Activated B cell treated with CpG ODN at 0.5 μM for 24 hours (primary cell): ENCODE measurements around the gene OPA1. TPM values are rescaled to one million over a fixed set of nuclear protein-coding genes. Genes with fewer than 3 reads are reported as not detected.

Experiments
- ATAC-seq: fragments of 200-7000 bp; cut with Tn5 transposase; one replicate; pipeline ENCODE4 v1.10.0; 2021; ENCODE audit warnings: low read depth, mild to moderate bottlenecking, moderate library complexity
- CTCF ChIA-PET: fragments of 350-600 bp; sonication (Branson Sonifier 250); formaldehyde crosslinking; loops from one replicate; lab custom pipeline; 2021; ENCODE audit warnings: antibody characterized with exemption; lab: Charles Lee
- POLR2A ChIA-PET: fragments of 350-600 bp; sonication (Branson Sonifier 250); formaldehyde crosslinking; loops from one replicate; lab custom pipeline; 2021; ENCODE audit warnings: antibody characterized with exemption; lab: Charles Lee
- DNase-seq: peaks from one replicate; pipeline ENCODE4 v3.0.0; 2022
- H3K27ac Mint-ChIP-seq: one replicate; pipeline ENCODE4 v1.8.0; 2020; ENCODE audit warnings: mixed read lengths
- H3K27me3 Mint-ChIP-seq: one replicate; pipeline ENCODE4 v1.8.0; 2021; ENCODE audit warnings: mixed read lengths
- H3K36me3 Mint-ChIP-seq: one replicate; pipeline ENCODE4 v1.8.0; 2021; ENCODE audit warnings: low read depth, mixed read lengths
- H3K4me1 Mint-ChIP-seq: one replicate; pipeline ENCODE4 v1.8.0; 2021; ENCODE audit warnings: mixed read lengths
- H3K4me3 Mint-ChIP-seq: one replicate; pipeline ENCODE4 v1.8.0; 2020; ENCODE audit warnings: mild to moderate bottlenecking, mixed read lengths
- H3K9me3 Mint-ChIP-seq: one replicate; pipeline ENCODE4 v1.8.0; 2020; ENCODE audit warnings: mixed read lengths
- CTCF ChIP-seq: fragments of 200-600 bp; IDR thresholded peaks from one replicate; pipeline ENCODE4 v1.8.0; 2022; ENCODE audit warnings: antibody characterized with exemption, mild to moderate bottlenecking
- intact Hi-C: fragments of 100-400 bp; cut with micrococcal nuclease; formaldehyde crosslinking; loops from one replicate; pipeline ENCODE4 v1.15.1; 2024
- total RNA-seq: library from RNA; stranded (reverse); gene quantifications from 2 replicates; pipeline ENCODE4 v1.2.3, GENCODE V29; 2022

OPA1 gene
- total RNA-seq, 1 donor from 2014 or later = 80.6 TPM

- no peak for ATAC-seq
- TF ChIP-seq CTCF = no peak
- H3K4me3 Mint-ChIP-seq = no peak overlapping the region
- H3K9me3 Mint-ChIP-seq = no peaks in the 10 kb centered on the region
- no peaks in the 10 kb centered on the region for H3K4me1 Mint-ChIP-seq
- DNase-seq = no peak
- POLR2A ChIA-PET = no interaction called here
- intact Hi-C loops = no loop called here
- CTCF ChIA-PET = no interaction called here
- no peaks in the 10 kb centered on the region for H3K27me3 Mint-ChIP-seq
- H3K27ac Mint-ChIP-seq = no peak overlapping the region
- H3K36me3 Mint-ChIP-seq = no peaks in the 10 kb centered on the region
Measured at GRCh38 chr3:193736616-193737015, 143.6 kb downstream of the OPA1 start.

- Mint-ChIP-seq H3K27ac (no peak overlapping the region), H3K36me3 (no peaks in the 10 kb centered on the region), H3K27me3 (no peaks in the 10 kb centered on the region), H3K4me3 (no peak overlapping the region), H3K9me3 (no peaks in the 10 kb centered on the region), H3K4me1 (peaks cover 1% of the 10 kb centered on the region)
- DNase-seq (no peak), ATAC-seq (no peak)
- intact Hi-C loops = no loop called here
- ChIA-PET POLR2A (no interaction called here), CTCF (no interaction called here)
- TF ChIP-seq CTCF = no peak
Measured at GRCh38 chr3:193737191-193737751, 144.3 kb downstream of the OPA1 start.

- TF ChIP-seq CTCF = no peak
- ATAC-seq (peak; percentile 75), DNase-seq (no peak)
- intact Hi-C loops = loop anchor here (5.0 kb wide), 1 partner anchor 50 kb away; no protein-coding TSS in a partner anchor
- Mint-ChIP-seq H3K27ac (peak overlapping the region; percentile 83), H3K4me3 (peak overlapping the region; percentile 42), H3K9me3 (no peaks in the 10 kb centered on the region), H3K27me3 (no peaks in the 10 kb centered on the region), H3K36me3 (no peaks in the 10 kb centered on the region), H3K4me1 (peaks cover 20% of the 10 kb centered on the region)
- POLR2A ChIA-PET = interaction anchor here (1.0 kb wide), 1 partner anchor 124 kb away, joined by 3 read pairs; no protein-coding TSS in a partner anchor
- CTCF ChIA-PET = no interaction called here
Measured at GRCh38 chr3:193742628-193743027, 149.6 kb downstream of the OPA1 start.

GRCh38 chr3:193743702-193744047 is 150.7 kb downstream of the OPA1 start:
- CTCF ChIA-PET = no interaction called here
- H3K4me3 Mint-ChIP-seq = peak overlapping the region; percentile 16
- ATAC-seq = peak; percentile 57
- DNase-seq = no peak
- POLR2A ChIA-PET = no interaction called here
- TF ChIP-seq CTCF = no peak
- H3K27ac Mint-ChIP-seq = peak overlapping the region; percentile 57
- peaks cover 20% of the 10 kb centered on the region for H3K4me1 Mint-ChIP-seq
- no peaks in the 10 kb centered on the region for H3K36me3 Mint-ChIP-seq
- intact Hi-C loops = loop anchor here (5.0 kb wide), 1 partner anchor 51 kb away; no protein-coding TSS in a partner anchor
- H3K27me3 Mint-ChIP-seq = no peaks in the 10 kb centered on the region
- no peaks in the 10 kb centered on the region for H3K9me3 Mint-ChIP-seq

- DNase-seq (no peak), ATAC-seq (no peak)
- POLR2A ChIA-PET = no interaction called here
- peaks cover 3% of the 10 kb centered on the region for H3K9me3 Mint-ChIP-seq
- no peaks in the 10 kb centered on the region for H3K36me3 Mint-ChIP-seq
- H3K4me3 Mint-ChIP-seq = peak overlapping the region; percentile 16
- TF ChIP-seq CTCF = no peak
- H3K27ac Mint-ChIP-seq = peak overlapping the region; percentile 57
- H3K27me3 Mint-ChIP-seq = no peaks in the 10 kb centered on the region
- peaks cover 20% of the 10 kb centered on the region for H3K4me1 Mint-ChIP-seq
- CTCF ChIA-PET = no interaction called here
- intact Hi-C loops = loop anchor here (5.0 kb wide), 1 partner anchor 52 kb away; no protein-coding TSS in a partner anchor
Measured at GRCh38 chr3:193744048-193744821, 151.2 kb downstream of the OPA1 start.
